Osteocyte (in vitro differentiated cells): ENCODE data around the gene PRXL2A. TPM values are rescaled to one million over a fixed set of nuclear protein-coding genes. Genes with fewer than 3 reads are reported as not detected.
"Not testable (repeated sequence)": the region's sequence is repeated elsewhere in the genome, so short reads cannot be mapped to it uniquely, and the experiment has no call there.

Source experiments
- DNase-seq: peaks from one replicate; pipeline ENCODE4 v3.0.0; 2021; ENCODE audit warnings: mixed read lengths; ENCODE audit not compliant: unreplicated experiment; ENCODE audit errors: extremely low spot score
- H3K27ac Mint-ChIP-seq: one replicate; pipeline ENCODE4 v1.8.0; 2021; ENCODE audit warnings: mild to moderate bottlenecking, mixed read lengths; ENCODE audit not compliant: unreplicated experiment
- H3K27me3 Mint-ChIP-seq: one replicate; pipeline ENCODE4 v1.8.0; 2021; ENCODE audit warnings: mixed read lengths; ENCODE audit not compliant: unreplicated experiment
- H3K36me3 Mint-ChIP-seq: one replicate; pipeline ENCODE4 v1.8.0; 2021; ENCODE audit warnings: mixed read lengths; ENCODE audit not compliant: unreplicated experiment
- H3K4me1 Mint-ChIP-seq: one replicate; pipeline ENCODE4 v1.8.0; 2021; ENCODE audit warnings: mixed read lengths; ENCODE audit not compliant: unreplicated experiment
- H3K4me3 Mint-ChIP-seq: one replicate; pipeline ENCODE4 v1.8.0; 2021; ENCODE audit warnings: mild to moderate bottlenecking, moderate library complexity, mixed read lengths; ENCODE audit not compliant: unreplicated experiment
- H3K9me3 Mint-ChIP-seq: one replicate; pipeline ENCODE4 v1.8.0; 2021; ENCODE audit warnings: mixed read lengths; ENCODE audit not compliant: unreplicated experiment
- CTCF ChIP-seq: fragments of 200-600 bp; sonication (generic); IDR thresholded peaks from 2 replicates; pipeline ENCODE4 v1.5.0; 2021; ENCODE audit warnings: antibody characterized with exemption, mild to moderate bottlenecking, moderate library complexity
- total RNA-seq: library from RNA; stranded (reverse); gene quantifications from 2 replicates; pipeline ENCODE4 v1.2.1, GENCODE V29; 2021

Gene PRXL2A
- total RNA-seq, 1 donor from 2014 or later, result 56.8 TPM

- no peak for TF ChIP-seq CTCF
- Mint-ChIP-seq H3K27ac (peak overlapping the region; percentile 63), H3K27me3 (no peaks in the 10 kb centered on the region), H3K9me3 (no peaks in the 10 kb centered on the region), H3K36me3 (no peaks in the 10 kb centered on the region), H3K4me3 (peak overlapping the region; percentile 18), H3K4me1 (peaks cover 41% of the 10 kb centered on the region)
- no peak for DNase-seq
Measured at GRCh38 chr10:80416479-80417098, 8.2 kb downstream of the PRXL2A start.

- H3K27me3 Mint-ChIP-seq, H3K27ac Mint-ChIP-seq, H3K36me3 Mint-ChIP-seq, DNase-seq, H3K9me3 Mint-ChIP-seq, H3K4me3 Mint-ChIP-seq: not testable (repeated sequence)
- peaks cover 37% of the 10 kb centered on the region for H3K4me1 Mint-ChIP-seq
Measured at GRCh38 chr10:80417256-80417655, 8.9 kb downstream of the PRXL2A start.

- H3K36me3 Mint-ChIP-seq, result peaks cover 14% of the 10 kb centered on the region
- H3K27ac Mint-ChIP-seq, result no peak overlapping the region
- no peaks in the 10 kb centered on the region for H3K27me3 Mint-ChIP-seq
- no peak for TF ChIP-seq CTCF
- no peak for DNase-seq
- no peak overlapping the region for H3K4me3 Mint-ChIP-seq
- peaks cover 8% of the 10 kb centered on the region for H3K4me1 Mint-ChIP-seq
- no peaks in the 10 kb centered on the region for H3K9me3 Mint-ChIP-seq
Measured at GRCh38 chr10:80421050-80421706, 12.8 kb downstream of the PRXL2A start.

GRCh38 chr10:80421707-80422536 is 13.6 kb downstream of the PRXL2A start:
- Mint-ChIP-seq H3K27me3 (no peaks in the 10 kb centered on the region), H3K36me3 (peaks cover 14% of the 10 kb centered on the region), H3K4me3 (no peak overlapping the region), H3K9me3 (no peaks in the 10 kb centered on the region), H3K27ac (no peak overlapping the region), H3K4me1 (peaks cover under 1% of the 10 kb centered on the region)
- no peak for DNase-seq
- no peak for TF ChIP-seq CTCF

- H3K4me3 Mint-ChIP-seq, result no peak overlapping the region
- H3K27me3 Mint-ChIP-seq, result no peaks in the 10 kb centered on the region
- no peaks in the 10 kb centered on the region for H3K9me3 Mint-ChIP-seq
- H3K4me1 Mint-ChIP-seq, result peaks cover 2% of the 10 kb centered on the region
- peaks cover 28% of the 10 kb centered on the region for H3K36me3 Mint-ChIP-seq
- no peak for DNase-seq
- no peak overlapping the region for H3K27ac Mint-ChIP-seq
- TF ChIP-seq CTCF, result no peak
Measured at GRCh38 chr10:80425901-80426300, 17.6 kb downstream of the PRXL2A start.
